Mucosa of descending colon (tissue), 3 donors: Measurements from ENCODE around the gene LCN15. TPM values are rescaled to one million over a fixed set of nuclear protein-coding genes. Genes with fewer than 3 reads are reported as not detected.

ENCODE experiments used
- ATAC-seq: fragments of 200-7000 bp; cut with Tn5 transposase; one replicate; pipeline ENCODE4 v1.9.1; 2020; ENCODE audit warnings: mild to moderate bottlenecking, moderate library complexity
- DNase-seq, 3 donors: peaks; one replicate each; pipeline ENCODE4 v3.0.0-alpha.2; 2020
- H3K36me3 ChIP-seq: fragments of 200-600 bp; one replicate; pipeline ENCODE4 v1.8.0; 2021; ENCODE audit warnings: low read depth, mild to moderate bottlenecking
- H3K4me1 ChIP-seq: fragments of 200-600 bp; one replicate; pipeline ENCODE4 v1.8.0; 2021; ENCODE audit warnings: low read depth, mild to moderate bottlenecking
- H3K4me3 ChIP-seq: fragments of 200-600 bp; one replicate; pipeline ENCODE4 v1.8.0; 2021; ENCODE audit warnings: mild to moderate bottlenecking
- H3K9me3 ChIP-seq: fragments of 200-600 bp; one replicate; pipeline ENCODE4 v1.8.0; 2021; ENCODE audit warnings: mild to moderate bottlenecking
- intact Hi-C, 2 donors: fragments of 100-400 bp; cut with DNase I in 1 of 2; cut with micrococcal nuclease in 1 of 2; formaldehyde crosslinking; loops; one replicate each; pipeline versions ENCODE4 v1.11.0 to v1.11.1; 2022; cut with DNase I, micrococcal nuclease
- total RNA-seq, 3 donors: library from RNA; stranded (reverse); fragmentation: NEBNext Ultra II Directional in 2 of 3; extraction: Animal tissue kit (Norgen Biotek cat#: 25700) in 2 of 3; gene quantifications; one replicate each; pipeline versions ENCODE4 v1.2.1 to v1.2.4, GENCODE V29; 2021 to 2023
- TF ChIP-seq, protein P1 (sequence below): fragments of 200-600 bp; IDR thresholded peaks from one replicate; pipeline ENCODE4 v1.8.0; 2022; ENCODE audit warnings: antibody characterized with exemption, mild to moderate bottlenecking
- donor health status: DM: no; HTN: no; CAD: no; lungs with moderate emphysema.
- donor health status: DM: no; HTN: no; CAD: no.
- donor health status: DM: no; HTN: yes; CAD: no.

LCN15 gene
- total RNA-seq, 3 donors from 2014 or later: 1.6 to 17.2 (median 3.7) TPM

DNA sequence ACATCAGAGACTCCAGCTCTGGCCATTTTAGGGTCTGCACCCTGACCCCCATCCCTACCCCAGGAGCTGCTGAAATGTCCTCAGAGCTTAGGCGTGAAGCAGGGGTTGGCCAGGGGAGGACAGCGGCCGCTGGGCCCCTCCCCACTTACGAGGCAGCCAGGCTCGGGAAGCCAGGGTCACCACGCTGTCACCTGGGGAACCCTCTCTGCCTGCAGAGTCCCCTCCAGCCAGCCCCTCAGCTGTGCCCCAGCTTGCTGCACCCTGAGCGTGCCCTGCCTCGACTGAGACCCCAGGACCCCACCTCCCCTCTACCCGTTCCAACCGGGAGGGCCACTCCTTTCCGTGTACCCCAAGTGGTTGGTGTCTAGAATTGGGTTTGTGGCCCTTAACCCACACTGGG, 24.2 kb downstream of the LCN15 start:
- ATAC-seq: no peak
- intact Hi-C loops: no loop called here
- Histone ChIP-seq H3K36me3 (no peaks in the 10 kb centered on the region), H3K4me1 (peaks cover 7% of the 10 kb centered on the region), H3K9me3 (no peaks in the 10 kb centered on the region), H3K4me3 (no peak overlapping the region)
- no peak for DNase-seq
- TF ChIP-seq, protein P1, sequence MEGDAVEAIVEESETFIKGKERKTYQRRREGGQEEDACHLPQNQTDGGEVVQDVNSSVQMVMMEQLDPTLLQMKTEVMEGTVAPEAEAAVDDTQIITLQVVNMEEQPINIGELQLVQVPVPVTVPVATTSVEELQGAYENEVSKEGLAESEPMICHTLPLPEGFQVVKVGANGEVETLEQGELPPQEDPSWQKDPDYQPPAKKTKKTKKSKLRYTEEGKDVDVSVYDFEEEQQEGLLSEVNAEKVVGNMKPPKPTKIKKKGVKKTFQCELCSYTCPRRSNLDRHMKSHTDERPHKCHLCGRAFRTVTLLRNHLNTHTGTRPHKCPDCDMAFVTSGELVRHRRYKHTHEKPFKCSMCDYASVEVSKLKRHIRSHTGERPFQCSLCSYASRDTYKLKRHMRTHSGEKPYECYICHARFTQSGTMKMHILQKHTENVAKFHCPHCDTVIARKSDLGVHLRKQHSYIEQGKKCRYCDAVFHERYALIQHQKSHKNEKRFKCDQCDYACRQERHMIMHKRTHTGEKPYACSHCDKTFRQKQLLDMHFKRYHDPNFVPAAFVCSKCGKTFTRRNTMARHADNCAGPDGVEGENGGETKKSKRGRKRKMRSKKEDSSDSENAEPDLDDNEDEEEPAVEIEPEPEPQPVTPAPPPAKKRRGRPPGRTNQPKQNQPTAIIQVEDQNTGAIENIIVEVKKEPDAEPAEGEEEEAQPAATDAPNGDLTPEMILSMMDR: no peak

DNA sequence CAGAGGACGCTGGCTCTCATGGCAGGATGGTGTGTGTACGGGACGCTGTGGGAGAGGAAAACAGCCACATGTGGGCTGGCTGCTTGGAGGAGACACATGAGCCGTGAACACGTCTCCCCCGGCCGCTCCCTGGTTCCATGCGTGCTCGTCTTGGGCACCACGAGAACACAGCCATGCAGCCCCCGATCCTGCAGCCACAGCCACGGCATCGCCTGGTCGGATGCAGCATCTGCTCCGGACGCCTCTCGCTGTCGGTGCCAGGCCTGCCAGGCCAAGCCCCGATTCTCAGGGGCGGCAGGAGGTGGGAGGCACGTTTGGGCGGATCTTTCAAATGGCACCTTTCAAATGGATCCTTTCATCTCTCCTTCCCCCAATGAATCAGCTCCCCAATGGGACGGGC, 24.8 kb downstream of the LCN15 start:
- TF ChIP-seq, protein P1: no peak
- intact Hi-C loops: no loop called here
- Histone ChIP-seq H3K9me3 (no peaks in the 10 kb centered on the region), H3K4me1 (peaks cover 7% of the 10 kb centered on the region), H3K4me3 (no peak overlapping the region), H3K36me3 (no peaks in the 10 kb centered on the region)
- ATAC-seq (no peak), DNase-seq (no peak)

DNA sequence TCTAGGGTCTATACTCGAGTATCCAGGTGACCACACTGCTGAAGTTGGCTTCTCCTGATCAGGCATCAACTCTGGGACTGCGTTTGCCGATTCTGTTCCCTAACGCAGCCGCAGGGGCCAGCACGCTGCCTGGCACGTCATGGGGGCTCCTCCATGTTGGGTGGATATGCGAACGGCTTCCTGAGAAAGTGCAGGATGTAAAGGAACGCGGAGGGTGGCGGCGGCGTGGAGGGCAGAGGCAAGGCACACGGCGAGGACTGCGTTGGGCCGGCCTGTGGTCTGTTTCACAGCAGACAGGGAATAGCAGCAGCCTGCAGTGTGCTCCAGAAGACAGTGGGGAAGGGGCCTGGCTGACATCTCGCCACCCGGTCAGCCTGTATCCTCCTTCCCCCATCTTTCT, 25.4 kb downstream of the LCN15 start:
- no peak overlapping the region for H3K4me3 ChIP-seq
- H3K9me3 ChIP-seq: no peaks in the 10 kb centered on the region
- H3K4me1 ChIP-seq: peaks cover 7% of the 10 kb centered on the region
- ATAC-seq (no peak), DNase-seq (no peak)
- intact Hi-C loops: no loop called here
- TF ChIP-seq, protein P1: no peak
- no peaks in the 10 kb centered on the region for H3K36me3 ChIP-seq

DNA sequence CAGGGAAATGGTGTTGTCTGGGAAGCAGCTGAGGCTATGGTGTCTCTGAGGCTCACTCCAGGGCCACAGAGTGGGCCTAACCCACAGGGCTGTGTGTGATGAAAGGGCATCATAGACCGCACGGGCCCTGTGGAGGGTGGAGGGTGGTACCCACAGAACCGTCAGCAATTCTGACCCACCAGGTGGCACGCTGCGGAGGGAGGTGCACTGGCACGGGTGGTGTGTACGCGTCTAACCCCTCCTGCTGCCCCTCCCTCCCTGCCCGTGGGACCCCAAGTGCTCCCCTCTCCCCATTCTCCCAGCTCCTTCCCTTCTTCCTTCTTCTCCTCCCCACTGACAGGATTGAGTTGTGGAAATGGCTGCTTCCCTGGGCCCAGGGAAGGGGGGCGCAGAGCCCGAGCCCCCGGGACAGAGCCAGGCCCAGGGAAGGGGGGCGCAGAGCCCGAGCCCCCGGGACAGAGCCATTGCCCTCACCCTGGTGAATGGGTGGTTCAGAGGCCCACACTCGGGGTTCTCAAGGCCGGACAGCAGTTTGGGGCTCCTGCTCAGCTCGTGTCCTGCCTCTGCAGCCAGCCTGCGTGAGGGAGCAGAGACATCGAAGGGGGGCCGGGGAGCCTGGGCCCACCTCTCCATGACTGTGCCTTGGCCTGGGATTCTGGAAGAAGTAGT, 28.4 kb downstream of the LCN15 start:
- no peaks in the 10 kb centered on the region for H3K4me1 ChIP-seq
- H3K36me3 ChIP-seq: no peaks in the 10 kb centered on the region
- DNase-seq (no peak), ATAC-seq (no peak)
- TF ChIP-seq, protein P1: no peak
- no peak overlapping the region for H3K4me3 ChIP-seq
- H3K9me3 ChIP-seq: no peaks in the 10 kb centered on the region
- intact Hi-C loops: no loop called here

DNA sequence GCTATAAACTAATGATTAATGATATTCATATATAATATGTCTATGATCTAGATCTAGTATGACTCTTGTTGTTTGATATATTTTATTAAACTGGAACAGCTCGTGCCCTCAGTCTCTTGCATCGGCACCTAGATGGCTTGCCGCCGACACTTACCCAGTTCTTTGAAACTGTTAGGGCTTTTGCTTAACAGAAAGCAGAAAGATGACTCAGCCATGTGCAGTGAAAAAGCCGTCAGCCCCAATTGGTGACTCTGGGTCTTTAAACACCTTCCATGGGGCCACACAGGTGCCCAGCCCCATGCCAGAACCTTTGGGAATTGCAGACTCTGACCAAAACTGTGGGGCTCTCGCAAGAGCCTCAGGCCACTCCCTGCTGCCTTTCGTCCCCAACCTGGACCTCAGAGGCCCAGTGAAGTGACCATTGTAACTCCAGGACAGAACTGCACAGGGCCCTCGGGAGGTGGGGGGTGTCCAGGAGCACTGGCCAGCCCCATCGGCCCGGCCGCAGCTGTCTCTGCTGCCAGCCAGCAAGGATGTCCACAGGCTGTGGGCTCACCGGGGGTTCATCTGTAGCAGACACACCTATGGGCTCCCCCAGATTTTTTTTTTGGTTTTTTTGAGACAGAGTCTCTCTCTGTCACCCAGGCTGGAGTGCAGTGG, 29.4 kb downstream of the LCN15 start:
- Histone ChIP-seq H3K36me3 (no peaks in the 10 kb centered on the region), H3K4me1 (no peaks in the 10 kb centered on the region), H3K9me3 (no peaks in the 10 kb centered on the region), H3K4me3 (no peak overlapping the region)
- DNase-seq (no peak), ATAC-seq (no peak)
- TF ChIP-seq, protein P1: no peak
- intact Hi-C loops: no loop called here
